ENCODE results near the gene LGALS9.

The LGALS9 gene

GRCh38 chr17:27612160-27612770, 18.7 kb upstream of the LGALS9 start:
- no peak overlapping the region for H3K27ac ChIP-seq (ENCODE audit: low read depth in 2 of 2, low read length in 2 of 2)
- H3K4me1 ChIP-seq (ENCODE audit: control insufficient read depth in 2 of 2, insufficient read depth in 2 of 2, low read length in 2 of 2): peaks cover 14 to 22% of the 10 kb centered on the region in 2 donors
- H3K9ac ChIP-seq (ENCODE audit: low read depth in 1 of 2, low read length in 2 of 2): no peak overlapping the region
- H3K4me3 ChIP-seq (ENCODE audit: low read length in 2 of 2): no peak overlapping the region
- H3K9me3 ChIP-seq (ENCODE audit: control insufficient read depth in 2 of 2, low read length in 2 of 2): no peaks in the 10 kb centered on the region
- peaks cover 2 to 35% of the 10 kb centered on the region in 2 donors for H3K36me3 ChIP-seq (ENCODE audit: control insufficient read depth in 2 of 2, insufficient read depth in 2 of 2, low read length in 2 of 2)
- H3K27me3 ChIP-seq (ENCODE audit: control insufficient read depth in 2 of 2, insufficient read depth in 2 of 2, low read length in 2 of 2): no peaks in the 10 kb centered on the region

DNA sequence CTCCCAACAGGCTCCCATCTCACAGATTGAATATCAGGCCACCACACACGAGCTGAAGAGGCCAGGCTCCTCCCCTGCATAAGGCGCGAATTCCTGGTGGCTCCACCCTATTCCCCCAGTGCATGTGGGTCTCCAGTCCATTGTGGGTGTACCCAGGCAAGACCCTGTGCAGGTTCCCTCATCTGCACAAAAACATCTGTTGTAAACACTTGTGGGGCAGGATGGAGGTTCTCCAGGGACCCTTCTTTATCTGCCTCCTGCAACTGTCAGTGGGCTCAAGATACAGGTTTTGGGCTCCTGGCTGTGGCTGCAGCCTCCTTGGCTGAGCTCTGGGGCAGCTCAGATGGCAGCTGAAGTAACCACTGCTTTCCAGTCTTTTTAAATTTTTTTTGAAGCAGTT, 17.6 kb upstream of the LGALS9 start:
- Histone ChIP-seq H3K9me3 (ENCODE audit: control insufficient read depth in 2 of 2, low read length in 2 of 2) (no peaks in the 10 kb centered on the region), H3K4me3 (ENCODE audit: low read length in 2 of 2) (no peak overlapping the region), H3K27me3 (ENCODE audit: control insufficient read depth in 2 of 2, insufficient read depth in 2 of 2, low read length in 2 of 2) (no peaks in the 10 kb centered on the region), H3K9ac (ENCODE audit: low read depth in 1 of 2, low read length in 2 of 2) (no peak overlapping the region), H3K36me3 (ENCODE audit: control insufficient read depth in 2 of 2, insufficient read depth in 2 of 2, low read length in 2 of 2) (peaks cover 0 to 35% of the 10 kb centered on the region in 2 donors), H3K27ac (ENCODE audit: low read depth in 2 of 2, low read length in 2 of 2) (no peak overlapping the region), H3K4me1 (ENCODE audit: control insufficient read depth in 2 of 2, insufficient read depth in 2 of 2, low read length in 2 of 2) (peaks cover 14 to 22% of the 10 kb centered on the region in 2 donors)

GRCh38 chr17:27615121-27615520, 15.9 kb upstream of the LGALS9 start:
- Histone ChIP-seq H3K36me3 (ENCODE audit: control insufficient read depth in 2 of 2, insufficient read depth in 2 of 2, low read length in 2 of 2) (peaks cover 0 to 26% of the 10 kb centered on the region in 2 donors), H3K27ac (ENCODE audit: low read depth in 2 of 2, low read length in 2 of 2) (no peak overlapping the region), H3K9ac (ENCODE audit: low read depth in 1 of 2, low read length in 2 of 2) (no peak overlapping the region), H3K9me3 (ENCODE audit: control insufficient read depth in 2 of 2, low read length in 2 of 2) (no peaks in the 10 kb centered on the region), H3K4me3 (ENCODE audit: low read length in 2 of 2) (no peak overlapping the region), H3K4me1 (ENCODE audit: control insufficient read depth in 2 of 2, insufficient read depth in 2 of 2, low read length in 2 of 2) (peaks cover 10 to 17% of the 10 kb centered on the region in 2 donors), H3K27me3 (ENCODE audit: control insufficient read depth in 2 of 2, insufficient read depth in 2 of 2, low read length in 2 of 2) (no peaks in the 10 kb centered on the region)

DNA sequence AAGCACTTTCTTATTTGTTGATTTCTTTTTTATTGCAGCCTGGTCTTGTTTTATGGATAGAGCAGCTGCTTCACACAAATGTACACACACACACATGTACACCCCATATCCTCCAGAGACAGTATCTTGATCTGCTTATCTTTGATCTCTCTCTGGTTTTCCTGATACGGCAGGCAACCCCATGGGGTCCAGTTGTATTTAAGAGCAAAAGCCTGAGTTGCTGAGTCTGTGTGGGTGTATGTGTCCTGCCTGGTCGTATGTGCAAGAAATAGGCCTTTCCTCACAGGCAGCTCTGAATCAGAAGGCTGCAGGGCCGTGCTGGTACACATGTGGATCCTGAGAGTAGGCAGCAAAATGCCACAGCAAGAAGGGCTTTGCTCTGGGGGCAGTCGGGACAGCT, 14.6 kb upstream of the LGALS9 start:
- Histone ChIP-seq H3K4me1 (ENCODE audit: control insufficient read depth in 2 of 2, insufficient read depth in 2 of 2, low read length in 2 of 2) (peaks cover under 1 to 10% of the 10 kb centered on the region in 2 donors), H3K27ac (ENCODE audit: low read depth in 2 of 2, low read length in 2 of 2) (no peak overlapping the region), H3K4me3 (ENCODE audit: low read length in 2 of 2) (no peak overlapping the region), H3K9ac (ENCODE audit: low read depth in 1 of 2, low read length in 2 of 2) (no peak overlapping the region), H3K9me3 (ENCODE audit: control insufficient read depth in 2 of 2, low read length in 2 of 2) (no peaks in the 10 kb centered on the region), H3K27me3 (ENCODE audit: control insufficient read depth in 2 of 2, insufficient read depth in 2 of 2, low read length in 2 of 2) (no peaks in the 10 kb centered on the region), H3K36me3 (ENCODE audit: control insufficient read depth in 2 of 2, insufficient read depth in 2 of 2, low read length in 2 of 2) (peaks cover 0 to 28% of the 10 kb centered on the region in 2 donors)

- Histone ChIP-seq H3K36me3 (ENCODE audit: control insufficient read depth in 2 of 2, insufficient read depth in 2 of 2, low read length in 2 of 2) (peaks cover 0 to 35% of the 10 kb centered on the region in 2 donors), H3K27me3 (ENCODE audit: control insufficient read depth in 2 of 2, insufficient read depth in 2 of 2, low read length in 2 of 2) (no peaks in the 10 kb centered on the region), H3K9me3 (ENCODE audit: control insufficient read depth in 2 of 2, low read length in 2 of 2) (no peaks in the 10 kb centered on the region), H3K4me3 (ENCODE audit: low read length in 2 of 2) (no peak overlapping the region), H3K9ac (ENCODE audit: low read depth in 1 of 2, low read length in 2 of 2) (no peak overlapping the region), H3K27ac (ENCODE audit: low read depth in 2 of 2, low read length in 2 of 2) (no peak overlapping the region), H3K4me1 (ENCODE audit: control insufficient read depth in 2 of 2, insufficient read depth in 2 of 2, low read length in 2 of 2) (peaks cover 0 to 14% of the 10 kb centered on the region in 2 donors)
Observed at GRCh38 chr17:27618417-27618816, 12.6 kb upstream of the LGALS9 start.

GRCh38 chr17:27620721-27621120, 10.3 kb upstream of the LGALS9 start:
- Histone ChIP-seq H3K4me3 (ENCODE audit: low read length in 2 of 2) (no peak overlapping the region), H3K4me1 (ENCODE audit: control insufficient read depth in 2 of 2, insufficient read depth in 2 of 2, low read length in 2 of 2) (peaks cover 0 to 10% of the 10 kb centered on the region in 2 donors), H3K27me3 (ENCODE audit: control insufficient read depth in 2 of 2, insufficient read depth in 2 of 2, low read length in 2 of 2) (no peaks in the 10 kb centered on the region), H3K27ac (ENCODE audit: low read depth in 2 of 2, low read length in 2 of 2) (no peak overlapping the region), H3K9ac (ENCODE audit: low read depth in 1 of 2, low read length in 2 of 2) (no peak overlapping the region), H3K9me3 (ENCODE audit: control insufficient read depth in 2 of 2, low read length in 2 of 2) (no peaks in the 10 kb centered on the region), H3K36me3 (ENCODE audit: control insufficient read depth in 2 of 2, insufficient read depth in 2 of 2, low read length in 2 of 2) (peaks cover 0 to 41% of the 10 kb centered on the region in 2 donors)

DNA sequence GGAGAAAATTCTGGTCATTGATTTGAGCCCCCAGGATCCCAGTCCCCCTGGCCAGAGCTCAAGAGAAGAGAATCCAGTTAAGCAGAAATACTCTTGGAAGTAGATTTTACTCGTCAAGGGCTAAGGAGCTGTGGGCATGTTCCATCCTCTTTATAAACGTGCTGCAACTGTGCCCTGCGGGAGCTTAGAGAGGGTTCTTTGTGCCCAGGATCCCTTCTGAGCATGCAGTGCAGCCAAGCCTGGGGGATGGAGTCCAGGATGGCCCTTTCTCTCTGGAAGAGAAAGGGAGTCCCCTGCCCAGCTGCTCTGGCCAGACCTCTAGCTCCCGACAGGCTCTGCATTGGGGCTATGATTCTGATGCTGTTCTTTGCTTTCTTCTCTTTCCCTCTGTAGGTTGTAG, 9.5 kb upstream of the LGALS9 start:
- no peak overlapping the region for H3K9ac ChIP-seq (ENCODE audit: low read depth in 1 of 2, low read length in 2 of 2)
- H3K9me3 ChIP-seq (ENCODE audit: control insufficient read depth in 2 of 2, low read length in 2 of 2): no peaks in the 10 kb centered on the region
- H3K27me3 ChIP-seq (ENCODE audit: control insufficient read depth in 2 of 2, insufficient read depth in 2 of 2, low read length in 2 of 2): no peaks in the 10 kb centered on the region
- H3K36me3 ChIP-seq (ENCODE audit: control insufficient read depth in 2 of 2, insufficient read depth in 2 of 2, low read length in 2 of 2): peaks cover 0 to 41% of the 10 kb centered on the region in 2 donors
- no peak overlapping the region for H3K4me3 ChIP-seq (ENCODE audit: low read length in 2 of 2)
- H3K27ac ChIP-seq (ENCODE audit: low read depth in 2 of 2, low read length in 2 of 2): no peak overlapping the region
- peaks cover 0 to 8% of the 10 kb centered on the region in 2 donors for H3K4me1 ChIP-seq (ENCODE audit: control insufficient read depth in 2 of 2, insufficient read depth in 2 of 2, low read length in 2 of 2)

GRCh38 chr17:27621942-27622559, 8.9 kb upstream of the LGALS9 start:
- H3K9ac ChIP-seq (ENCODE audit: low read depth in 1 of 2, low read length in 2 of 2): peak overlapping the region in 1 of 2 donors; percentile 36
- H3K27me3 ChIP-seq (ENCODE audit: control insufficient read depth in 2 of 2, insufficient read depth in 2 of 2, low read length in 2 of 2): no peaks in the 10 kb centered on the region
- no peak overlapping the region for H3K27ac ChIP-seq (ENCODE audit: low read depth in 2 of 2, low read length in 2 of 2)
- H3K4me1 ChIP-seq (ENCODE audit: control insufficient read depth in 2 of 2, insufficient read depth in 2 of 2, low read length in 2 of 2): peaks cover 0 to 6% of the 10 kb centered on the region in 2 donors
- no peak overlapping the region for H3K4me3 ChIP-seq (ENCODE audit: low read length in 2 of 2)
- peaks cover 0 to 37% of the 10 kb centered on the region in 2 donors for H3K36me3 ChIP-seq (ENCODE audit: control insufficient read depth in 2 of 2, insufficient read depth in 2 of 2, low read length in 2 of 2)
- no peaks in the 10 kb centered on the region for H3K9me3 ChIP-seq (ENCODE audit: control insufficient read depth in 2 of 2, low read length in 2 of 2)

DNA sequence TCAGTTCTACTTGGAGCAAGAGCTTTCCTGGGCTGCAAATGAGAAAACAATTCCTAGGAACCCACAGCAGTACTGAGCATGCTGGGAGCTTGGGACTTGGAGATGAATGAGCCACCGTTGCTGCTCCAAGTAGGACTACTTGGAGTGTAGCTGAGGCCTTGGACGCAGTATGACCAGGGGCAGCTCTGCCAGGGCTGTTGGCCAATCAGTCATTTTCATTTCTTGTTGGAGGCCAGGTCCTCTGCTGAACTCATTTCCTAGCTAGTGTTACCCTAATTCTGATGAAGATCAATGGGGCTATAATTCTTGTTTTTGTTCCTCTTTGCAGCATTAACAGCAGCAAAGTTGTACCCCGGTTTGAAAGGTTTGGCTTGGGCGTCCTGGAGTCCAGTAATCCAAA, 8.0 kb upstream of the LGALS9 start:
- Histone ChIP-seq H3K9me3 (ENCODE audit: control insufficient read depth in 2 of 2, low read length in 2 of 2) (no peaks in the 10 kb centered on the region), H3K36me3 (ENCODE audit: control insufficient read depth in 2 of 2, insufficient read depth in 2 of 2, low read length in 2 of 2) (peaks cover 0 to 35% of the 10 kb centered on the region in 2 donors), H3K4me1 (ENCODE audit: control insufficient read depth in 2 of 2, insufficient read depth in 2 of 2, low read length in 2 of 2) (peaks cover 0 to 6% of the 10 kb centered on the region in 2 donors), H3K27me3 (ENCODE audit: control insufficient read depth in 2 of 2, insufficient read depth in 2 of 2, low read length in 2 of 2) (no peaks in the 10 kb centered on the region), H3K27ac (ENCODE audit: low read depth in 2 of 2, low read length in 2 of 2) (no peak overlapping the region), H3K4me3 (ENCODE audit: low read length in 2 of 2) (no peak overlapping the region), H3K9ac (ENCODE audit: low read depth in 1 of 2, low read length in 2 of 2) (no peak overlapping the region)

DNA sequence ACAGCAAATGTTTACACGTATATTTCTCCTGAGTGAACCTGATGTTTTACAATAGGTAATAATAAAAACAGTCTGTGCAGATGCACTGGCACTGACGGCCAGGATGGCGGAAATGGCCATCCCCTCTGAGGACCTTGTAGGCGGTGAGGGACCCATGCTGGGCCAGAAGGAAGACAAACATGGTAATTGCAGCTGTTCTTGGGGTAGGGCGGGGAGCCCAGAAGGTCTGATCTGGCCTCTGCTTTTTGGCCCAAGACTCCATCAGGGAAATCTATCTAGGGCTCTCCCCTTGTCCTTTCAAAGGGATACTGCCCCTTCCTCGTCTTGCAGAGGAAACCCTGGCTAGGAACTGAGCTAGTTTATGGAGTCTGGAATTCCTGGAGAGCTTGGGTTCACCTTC, 7.4 kb upstream of the LGALS9 start:
- peaks cover 0 to 6% of the 10 kb centered on the region in 2 donors for H3K4me1 ChIP-seq (ENCODE audit: control insufficient read depth in 2 of 2, insufficient read depth in 2 of 2, low read length in 2 of 2)
- peaks cover 0 to 29% of the 10 kb centered on the region in 2 donors for H3K36me3 ChIP-seq (ENCODE audit: control insufficient read depth in 2 of 2, insufficient read depth in 2 of 2, low read length in 2 of 2)
- no peak overlapping the region for H3K9ac ChIP-seq (ENCODE audit: low read depth in 1 of 2, low read length in 2 of 2)
- no peak overlapping the region for H3K4me3 ChIP-seq (ENCODE audit: low read length in 2 of 2)
- H3K27me3 ChIP-seq (ENCODE audit: control insufficient read depth in 2 of 2, insufficient read depth in 2 of 2, low read length in 2 of 2): no peaks in the 10 kb centered on the region
- no peak overlapping the region for H3K27ac ChIP-seq (ENCODE audit: low read depth in 2 of 2, low read length in 2 of 2)
- no peaks in the 10 kb centered on the region for H3K9me3 ChIP-seq (ENCODE audit: control insufficient read depth in 2 of 2, low read length in 2 of 2)

Data from mucosa of rectum (tissue), 2 donors.